Panc1 (cell line): ENCODE measurements around the gene CFL2. TPM values are rescaled to one million over a fixed set of nuclear protein-coding genes. Genes with fewer than 3 reads are reported as not detected.

Experiments used
- ATAC-seq: fragments of 200-7000 bp; cut with Tn5 transposase; 2 replicates; pipeline ENCODE4 v1.9.1; 2020; ENCODE audit warnings: mild to moderate bottlenecking, moderate library complexity
- BruUV-seq: library from RNA; stranded (reverse); fragments of 400-500 nt; replicated peaks from 2 replicates; lab custom pipeline; 2021; lab: Mats Ljungman, UMichigan
- CTCF ChIA-PET: fragments of 300-600 bp; sonication (Branson Sonifier 250); formaldehyde crosslinking; loops from one replicate; lab custom pipeline; 2022; ENCODE audit warnings: antibody characterized with exemption; lab: Charles Lee
- POLR2A ChIA-PET: fragments of 300-600 bp; sonication (Branson Sonifier 250); formaldehyde crosslinking; loops from one replicate; lab custom pipeline; 2022; ENCODE audit warnings: antibody characterized with exemption; lab: Charles Lee
- DNase-seq: peaks from one replicate; pipeline ENCODE4 v3.0.0-alpha.2; 2010; ENCODE audit warnings: low read depth, low spot score
- H3K27ac ChIP-seq: 2 replicates; pipeline ENCODE4 v1.5.1; 2011; ENCODE audit warnings: mild to moderate bottlenecking, low read length, inconsistent platforms
- H3K27me3 ChIP-seq: fragments of 200-500 bp; sonication (Bioruptor generic); 2 replicates; pipeline ENCODE4 v1.6.0; 2014; ENCODE audit warnings: low read length, inconsistent platforms; ENCODE audit not compliant: control insufficient read depth, insufficient read depth
- H3K36me3 ChIP-seq: fragments of 200-500 bp; sonication (Bioruptor generic); 2 replicates; pipeline ENCODE4 v1.5.1; 2014; ENCODE audit warnings: inconsistent platforms, mild to moderate bottlenecking, low read length, moderate library complexity; ENCODE audit not compliant: control insufficient read depth, insufficient read depth
- H3K4me1 ChIP-seq: 2 replicates; pipeline ENCODE4 v1.5.1; 2011; ENCODE audit warnings: inconsistent platforms, mild to moderate bottlenecking, low read length, moderate library complexity; ENCODE audit not compliant: control insufficient read depth, insufficient read depth
- H3K4me3 ChIP-seq, 2 experiments: 2 replicates each; pipeline ENCODE4 v1.5.1; 2011 to 2012; ENCODE audit warnings: low read depth in 2 of 2, low read length in 2 of 2, mild to moderate bottlenecking in 2 of 2, inconsistent platforms in 1 of 2, moderate library complexity in 1 of 2
- H3K9me3 ChIP-seq: fragments of 200-500 bp; sonication (Bioruptor generic); 2 replicates; pipeline ENCODE4 v1.5.1; 2014; ENCODE audit warnings: low read depth, mild to moderate bottlenecking, inconsistent platforms, low read length, moderate library complexity; ENCODE audit not compliant: control insufficient read depth, insufficient read depth
- CTCF ChIP-seq: fragments of 450-650 bp; IDR thresholded peaks from 2 replicates; pipeline ENCODE4 v1.5.1; 2017; ENCODE audit warnings: mild to moderate bottlenecking
- POLR2AphosphoS5 ChIP-seq: IDR thresholded peaks from 2 replicates; pipeline ENCODE4 v1.6.1; 2012; ENCODE audit warnings: mild to moderate bottlenecking, low read depth, low read length, moderate library complexity
- REST ChIP-seq, 2 experiments: IDR thresholded peaks; 2 replicates each; pipeline ENCODE4 v1.6.1; 2011 to 2012; ENCODE audit warnings: low read depth in 2 of 2, control low read depth in 1 of 2, low read length in 1 of 2, mild to moderate bottlenecking in 1 of 2, moderate library complexity in 1 of 2; ENCODE audit not compliant: insufficient read depth in 1 of 2
- SIN3A ChIP-seq: IDR thresholded peaks from 2 replicates; pipeline ENCODE4 v1.6.1; 2012; ENCODE audit warnings: low read depth, mild to moderate bottlenecking, low read length, moderate library complexity, borderline replicate concordance; ENCODE audit not compliant: insufficient read depth
- TCF7L2 ChIP-seq: IDR thresholded peaks from 2 replicates; pipeline ENCODE4 v1.6.1; 2011; ENCODE audit warnings: mild to moderate bottlenecking, low read depth, low read length, inconsistent platforms
- in situ Hi-C: cut with HindIII; loops from 2 replicates; pipeline ENCODE4 v1.10.0; 2016; ENCODE audit warnings: low sequenced_read_pairs, low pct_unique_long_range_greater_than_20kb
- intact Hi-C: fragments of 100-400 bp; cut with micrococcal nuclease; formaldehyde crosslinking; loops from one replicate; pipeline ENCODE4 v1.10.0; 2022; ENCODE audit not compliant: unreplicated experiment
- total RNA-seq: library from RNA; stranded (reverse); gene quantifications from one replicate; pipeline ENCODE4 v1.2.1, GENCODE V29; 2021; ENCODE audit not compliant: unreplicated experiment

CFL2 gene
- total RNA-seq, 1 experiment from 2014 or later: 79.7 TPM

- Histone ChIP-seq H3K27me3 (no peaks in the 10 kb centered on the region), H3K27ac (peak overlapping the region; percentile 24; the same call in 1 of the 2 replicates), H3K4me1 (0 out of 2 replicates have a peak, but pooled peaks cover 10% of the 10 kb centered on the region), H3K36me3 (no peaks in the 10 kb centered on the region), H3K9me3 (no peaks in the 10 kb centered on the region), H3K4me3 (no peak overlapping the region)
- intact Hi-C loops (no loop called here), in situ Hi-C loops (no loop called here)
- no peak for ATAC-seq
- TF ChIP-seq SIN3A: no peak
- no peak for DNase-seq
- BruUV-seq: no TSS peak
- POLR2A ChIA-PET: no interaction called here
- CTCF ChIA-PET: interaction anchor here (0.8 kb wide), 1 partner anchor 37 kb away, joined by 3 read pairs; no protein-coding TSS in a partner anchor
Measured at GRCh38 chr14:34685819-34686428, 28.5 kb downstream of the CFL2 start.

GRCh38 chr14:34684578-34684977, 29.8 kb downstream of the CFL2 start:
- no peak for ATAC-seq
- BruUV-seq: no TSS peak
- no peaks in the 10 kb centered on the region for H3K9me3 ChIP-seq
- no peaks in the 10 kb centered on the region for H3K36me3 ChIP-seq
- H3K4me3 ChIP-seq: no peak overlapping the region
- CTCF ChIA-PET: no interaction called here
- in situ Hi-C loops: no loop called here
- intact Hi-C loops: no loop called here
- no peak overlapping the region; the same call in 1 of the 2 replicates for H3K27ac ChIP-seq
- no peak for DNase-seq
- no peak for TF ChIP-seq REST (IDR thresholded peaks at IDR 0.05; ENCODE audit: insufficient read depth in 1 of 2, low read depth in 2 of 2, low read length in 1 of 2)
- TF ChIP-seq POLR2AphosphoS5: no peak
- TF ChIP-seq CTCF: no peak
- TF ChIP-seq SIN3A: no peak
- no peak for TF ChIP-seq TCF7L2
- H3K27me3 ChIP-seq: no peaks in the 10 kb centered on the region
- POLR2A ChIA-PET: no interaction called here
- 0 out of 2 replicates have a peak, but pooled peaks cover 10% of the 10 kb centered on the region for H3K4me1 ChIP-seq

- intact Hi-C loops: no loop called here
- BruUV-seq: no TSS peak
- peaks cover 8% of the 10 kb centered on the region for H3K4me1 ChIP-seq
- CTCF ChIA-PET: no interaction called here
- H3K9me3 ChIP-seq: no peaks in the 10 kb centered on the region
- no peaks in the 10 kb centered on the region for H3K36me3 ChIP-seq
- no peaks in the 10 kb centered on the region for H3K27me3 ChIP-seq
- in situ Hi-C loops: no loop called here
- TF ChIP-seq CTCF (no peak), TCF7L2 (no peak), POLR2AphosphoS5 (no peak), SIN3A (no peak), REST (IDR thresholded peaks at IDR 0.05; ENCODE audit: insufficient read depth in 1 of 2, low read depth in 2 of 2, low read length in 1 of 2) (no peak)
- H3K27ac ChIP-seq: peak overlapping the region; percentile 71; the same call in 1 of the 2 replicates
- no peak for ATAC-seq
- no peak overlapping the region for H3K4me3 ChIP-seq
- POLR2A ChIA-PET: no interaction called here
- no peak for DNase-seq
Measured at GRCh38 chr14:34682787-34683321, 31.5 kb downstream of the CFL2 start.
